HG02870 (cell line): ENCODE measurements around the gene LRMDA.

Experiments used
- ATAC-seq: cut with Tn5 transposase; IDR thresholded peaks from one replicate; pipeline ENCODE4 v1.9.1; 2021; ENCODE audit warnings: mild to moderate bottlenecking, moderate library complexity; ENCODE audit not compliant: unreplicated experiment

Gene LRMDA

DNA sequence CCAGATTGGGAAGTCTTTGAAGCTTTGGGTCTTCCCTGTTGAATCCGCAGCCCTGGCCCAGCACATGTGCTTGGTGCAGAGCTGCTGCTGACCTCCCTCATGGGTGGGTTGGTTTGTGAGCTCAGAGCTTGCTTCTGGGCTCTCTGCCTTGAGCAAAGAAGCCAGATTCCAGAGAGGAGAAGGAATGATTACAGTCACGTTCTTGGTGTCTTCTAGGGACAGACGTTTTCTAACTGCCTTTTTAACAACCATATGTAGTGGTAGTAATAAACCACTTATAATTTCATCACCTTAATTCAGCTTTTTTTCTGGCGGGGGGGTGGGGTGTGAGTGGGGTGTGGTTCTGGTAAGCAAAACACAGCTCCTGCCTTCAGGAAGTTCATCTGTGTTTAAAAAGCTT lies 39.5 kb downstream of the LRMDA start:
- no peak for ATAC-seq

GRCh38 chr10:75472685-75473084 lies 41.3 kb downstream of the LRMDA start:
- ATAC-seq = no peak

DNA sequence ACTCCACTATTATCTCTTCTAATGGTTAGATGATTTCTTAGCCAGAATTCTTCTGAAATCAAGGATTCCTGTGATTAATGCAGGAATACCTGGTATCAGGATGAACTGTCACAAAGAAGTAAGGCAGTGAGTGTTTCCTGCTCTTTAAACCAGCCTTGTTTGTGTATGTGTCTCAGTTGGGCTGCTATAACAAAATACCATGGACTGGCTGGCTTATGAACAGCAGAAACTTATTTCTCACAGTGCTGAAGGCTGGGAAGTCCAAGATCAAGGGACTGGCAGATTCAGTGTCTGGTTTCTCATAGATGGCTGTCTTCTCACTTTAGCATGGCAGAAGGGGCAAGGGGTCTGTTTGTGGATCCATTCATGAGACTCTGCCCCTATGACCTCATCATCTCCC lies 42.7 kb downstream of the LRMDA start:
- ATAC-seq = no peak

DNA sequence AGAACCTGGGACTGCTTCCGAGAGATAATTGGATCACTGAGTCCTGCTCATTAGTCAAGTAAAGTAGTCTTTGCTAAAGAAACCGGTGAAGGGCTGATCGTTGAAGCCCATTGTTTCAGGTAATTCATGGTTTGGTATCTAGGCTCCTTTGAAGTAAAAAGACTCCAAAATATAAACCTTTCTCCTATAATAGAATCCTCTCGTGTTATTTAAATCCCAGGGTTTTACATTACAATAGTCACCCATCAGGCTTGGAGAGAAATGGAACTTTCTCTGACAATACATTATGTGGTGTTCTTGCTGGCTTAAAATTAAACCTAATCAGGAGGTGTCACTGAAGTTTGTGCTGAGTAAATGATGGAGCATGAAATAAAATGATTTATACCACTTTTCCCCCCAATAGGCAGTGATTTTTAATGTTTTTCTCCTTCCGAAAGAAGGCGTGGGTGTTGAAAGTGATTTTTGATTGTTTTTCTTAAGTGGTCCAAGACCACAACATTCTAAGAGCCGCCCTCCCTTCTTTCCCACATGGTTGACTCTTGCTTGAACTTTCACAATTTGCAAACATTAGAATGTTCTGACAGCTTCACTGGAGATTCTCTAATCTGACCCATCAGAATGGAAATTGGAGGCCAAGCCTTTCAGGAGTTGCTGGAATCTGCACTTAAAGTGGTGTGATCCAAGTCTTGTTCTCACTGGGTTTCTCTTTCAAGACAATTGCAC lies 44.2 kb downstream of the LRMDA start:
- ATAC-seq = no peak

GRCh38 chr10:75476569-75476968 lies 45.1 kb downstream of the LRMDA start:
- ATAC-seq = no peak

DNA sequence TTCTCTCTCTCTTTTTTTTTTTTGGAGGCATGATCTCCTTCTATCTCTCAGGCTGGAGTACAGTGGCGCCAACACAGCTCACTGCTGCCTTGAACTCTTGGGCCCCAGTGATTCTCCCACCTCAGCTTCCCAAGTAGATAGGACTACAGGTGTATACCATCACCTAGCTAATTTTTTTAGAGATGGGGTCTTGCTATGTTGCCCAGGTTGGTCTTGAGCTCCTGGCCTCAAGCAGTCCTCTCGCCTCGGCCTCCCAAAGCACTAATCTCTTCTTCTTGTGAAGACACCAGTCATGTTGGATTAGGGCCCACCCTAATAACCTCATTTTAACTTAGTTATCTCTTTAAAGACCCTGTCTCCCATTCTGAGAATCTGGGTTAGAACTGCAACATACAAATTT lies 45.6 kb downstream of the LRMDA start:
- no peak for ATAC-seq

- no peak for ATAC-seq
Measured at GRCh38 chr10:75477680-75478079, 46.3 kb downstream of the LRMDA start.

GRCh38 chr10:75480374-75480773 lies 49.0 kb downstream of the LRMDA start:
- no peak for ATAC-seq

GRCh38 chr10:75483188-75483587 lies 51.8 kb downstream of the LRMDA start:
- no peak for ATAC-seq

DNA sequence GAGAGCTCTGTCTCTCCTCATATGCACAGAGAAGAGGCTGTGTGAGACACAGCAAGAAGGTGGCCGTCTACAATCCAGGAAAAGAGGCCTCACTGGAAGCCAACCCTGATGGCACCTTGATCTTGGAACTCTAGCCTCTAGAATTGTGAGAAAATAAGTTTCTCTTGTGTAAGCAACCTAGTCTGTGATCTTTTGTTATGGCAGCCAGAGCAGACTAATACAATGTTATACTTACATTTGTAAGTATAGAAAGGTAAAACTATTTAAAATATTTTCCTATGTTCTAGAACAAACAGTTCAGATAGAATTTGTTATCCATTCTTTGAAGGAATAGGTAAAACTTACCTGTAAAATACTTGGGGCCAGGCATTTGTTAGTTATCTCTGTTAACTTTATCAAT lies 53.3 kb downstream of the LRMDA start:
- ATAC-seq = no peak

DNA sequence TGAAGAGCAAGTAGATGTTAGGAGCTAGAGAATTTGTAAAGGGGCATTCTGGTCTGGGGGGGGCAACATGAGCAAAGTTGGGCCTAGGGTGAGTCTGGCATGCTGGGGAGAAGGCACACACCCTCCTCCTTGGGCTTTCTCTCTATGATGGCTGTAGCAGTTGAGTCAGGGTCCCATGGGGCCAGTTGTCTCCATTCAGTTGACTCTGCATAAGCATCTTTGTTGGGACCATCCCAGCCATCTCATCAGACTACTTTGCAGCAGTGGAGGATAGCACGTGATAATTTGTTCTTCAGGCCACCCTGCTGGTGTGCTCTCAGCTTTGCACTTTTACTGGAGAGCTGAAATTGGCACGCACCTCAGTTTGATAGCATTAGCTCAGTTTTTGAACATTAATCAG lies 55.2 kb downstream of the LRMDA start:
- ATAC-seq = no peak

- ATAC-seq = no peak
Measured at GRCh38 chr10:75487087-75487754, 55.8 kb downstream of the LRMDA start.

- ATAC-seq = no peak
Measured at GRCh38 chr10:75487755-75488125, 56.3 kb downstream of the LRMDA start.

DNA sequence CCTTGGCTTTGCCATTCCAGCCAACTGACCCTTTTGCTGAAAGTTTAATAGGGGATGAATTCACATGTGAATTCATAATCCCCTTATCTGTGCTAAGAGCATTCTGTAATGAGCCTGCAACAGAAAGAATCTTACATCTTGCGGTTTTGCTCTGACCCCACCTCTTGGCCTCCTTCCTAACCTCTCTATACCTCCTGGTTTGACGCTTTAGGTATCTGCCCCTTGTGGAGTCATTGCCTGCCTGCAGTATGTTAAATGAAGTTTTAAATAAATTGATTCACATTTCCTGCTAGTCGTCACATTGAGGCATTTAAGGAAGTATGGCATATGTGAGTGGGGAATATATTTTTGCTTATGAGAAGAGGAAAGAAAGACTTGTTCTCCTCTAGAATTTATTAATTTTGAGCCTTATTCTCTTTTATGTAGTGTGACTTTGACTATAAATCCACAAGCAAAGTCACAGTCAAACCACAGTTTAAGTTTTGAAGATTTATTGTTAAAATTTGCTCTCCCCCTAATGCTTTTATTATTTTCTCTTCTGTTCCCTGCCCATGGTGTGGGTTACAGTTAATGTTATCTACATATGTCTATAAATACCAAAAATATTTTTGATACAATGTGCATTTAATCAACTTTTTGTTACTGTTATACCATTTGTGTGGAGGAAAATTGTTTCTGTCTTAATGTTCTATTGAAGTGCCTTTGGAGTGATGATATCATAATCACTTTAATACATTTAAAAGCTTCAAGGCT lies 60.9 kb downstream of the LRMDA start:
- ATAC-seq = no peak

- ATAC-seq = no peak
Measured at GRCh38 chr10:75493464-75493863, 62.0 kb downstream of the LRMDA start.

GRCh38 chr10:75495434-75496190 lies 64.2 kb downstream of the LRMDA start:
- no peak for ATAC-seq

GRCh38 chr10:75496191-75496567 lies 64.8 kb downstream of the LRMDA start:
- ATAC-seq = no peak

DNA sequence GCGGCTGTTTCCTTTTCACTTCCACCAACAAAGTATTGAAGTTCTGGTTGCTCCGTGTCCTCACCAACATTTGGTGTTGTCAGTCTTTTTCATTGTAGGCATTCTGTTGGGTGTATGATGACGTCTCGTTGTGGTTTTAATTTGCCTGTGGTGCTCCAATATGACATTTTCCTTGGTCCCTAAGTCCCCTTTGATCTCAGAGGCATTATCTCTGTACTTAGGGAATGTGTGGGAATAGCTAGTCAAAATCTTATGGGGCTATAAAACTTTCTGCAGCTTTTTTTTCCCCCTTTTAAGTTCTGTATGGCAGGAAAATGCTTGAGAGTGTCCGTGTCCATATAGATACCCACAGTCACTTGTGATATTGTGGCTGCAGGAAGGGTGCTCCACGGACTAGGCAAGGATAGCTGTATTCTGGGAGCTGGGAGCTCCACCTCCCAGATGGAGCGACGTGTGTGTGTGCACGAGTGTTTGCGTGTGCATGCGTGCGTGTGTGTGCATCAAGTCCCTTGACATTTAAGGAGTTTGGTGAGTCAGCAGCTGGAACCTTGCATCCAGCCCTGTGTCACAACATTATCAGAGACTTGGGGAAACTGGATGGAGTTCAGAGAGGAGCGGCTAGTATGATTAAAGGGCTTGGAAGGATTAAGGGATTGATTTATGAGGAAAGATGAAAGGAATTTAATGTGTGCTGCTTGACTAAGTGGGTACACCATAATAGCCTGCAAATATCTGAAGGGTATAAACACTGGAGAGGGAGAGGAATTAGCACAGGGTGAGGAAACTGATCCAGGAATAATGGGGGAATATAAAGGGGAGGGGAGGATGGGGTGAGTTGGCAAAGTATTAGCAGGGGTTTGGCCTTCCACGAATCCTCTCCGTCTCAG lies 66.8 kb downstream of the LRMDA start:
- no peak for ATAC-seq

GRCh38 chr10:75498884-75499350 lies 67.5 kb downstream of the LRMDA start:
- no peak for ATAC-seq

DNA sequence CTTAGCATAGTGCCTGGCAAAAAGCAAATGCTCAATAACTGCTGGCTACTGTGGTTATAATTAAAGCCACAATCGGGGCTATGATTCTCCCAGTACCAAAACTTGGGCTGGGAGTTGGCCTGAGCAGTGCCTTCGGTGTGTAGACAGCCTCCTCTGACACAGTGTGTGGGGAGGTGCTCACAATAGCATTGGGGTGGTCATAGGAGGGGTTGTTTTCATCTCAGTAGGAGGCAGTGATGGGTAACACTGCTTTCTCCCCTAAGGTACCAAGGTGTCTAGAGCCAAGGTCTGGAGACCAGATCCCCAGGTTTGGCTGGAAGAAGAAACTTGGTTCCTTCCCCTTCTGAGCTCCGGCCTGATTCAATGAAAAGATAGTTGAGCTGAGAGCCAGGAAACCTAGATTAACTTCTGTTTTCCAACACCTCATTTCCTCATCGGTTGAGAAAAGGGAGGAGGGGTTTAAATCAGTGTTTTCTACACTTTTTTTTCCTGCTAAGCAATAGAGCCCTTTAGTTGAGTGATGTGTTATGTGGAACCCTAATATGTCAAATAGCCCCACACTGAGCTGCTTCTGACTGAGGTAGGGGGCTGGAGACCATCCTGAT lies 68.2 kb downstream of the LRMDA start:
- no peak for ATAC-seq
